GM12873 (cell line): ENCODE data around the gene KRTAP5-1.

Experiments used
- CTCF ChIP-seq: IDR thresholded peaks from 2 replicates; pipeline ENCODE4 v1.5.1; 2012; ENCODE audit warnings: low read depth, mild to moderate bottlenecking, moderate library complexity, low read length, control low read depth; ENCODE audit not compliant: insufficient read depth; ENCODE audit errors: missing control alignments

The KRTAP5-1 gene

GRCh38 chr11:1561266-1561665 lies 23.8 kb downstream of the KRTAP5-1 start:
- TF ChIP-seq CTCF: no peak

GRCh38 chr11:1560649-1561251 lies 24.3 kb downstream of the KRTAP5-1 start:
- no peak for TF ChIP-seq CTCF

GRCh38 chr11:1560002-1560648 lies 25.0 kb downstream of the KRTAP5-1 start:
- no peak for TF ChIP-seq CTCF

GRCh38 chr11:1559111-1559951 lies 25.8 kb downstream of the KRTAP5-1 start:
- no peak for TF ChIP-seq CTCF

- TF ChIP-seq CTCF: no peak
These were observed 26.3 kb downstream of the KRTAP5-1 start for GRCh38 chr11:1558775-1559110.

GRCh38 chr11:1557904-1558774 lies 26.9 kb downstream of the KRTAP5-1 start:
- no peak for TF ChIP-seq CTCF
